ENCODE results near the gene ARAP1. TPM values are rescaled to one million over a fixed set of nuclear protein-coding genes. Genes with fewer than 3 reads are reported as not detected.

The ARAP1 gene
- total RNA-seq, 1 donor from 2014 or later: 55.1 TPM

GRCh38 chr11:72690166-72690565, 62.0 kb downstream of the ARAP1 start:
- TF ChIP-seq, protein P1, sequence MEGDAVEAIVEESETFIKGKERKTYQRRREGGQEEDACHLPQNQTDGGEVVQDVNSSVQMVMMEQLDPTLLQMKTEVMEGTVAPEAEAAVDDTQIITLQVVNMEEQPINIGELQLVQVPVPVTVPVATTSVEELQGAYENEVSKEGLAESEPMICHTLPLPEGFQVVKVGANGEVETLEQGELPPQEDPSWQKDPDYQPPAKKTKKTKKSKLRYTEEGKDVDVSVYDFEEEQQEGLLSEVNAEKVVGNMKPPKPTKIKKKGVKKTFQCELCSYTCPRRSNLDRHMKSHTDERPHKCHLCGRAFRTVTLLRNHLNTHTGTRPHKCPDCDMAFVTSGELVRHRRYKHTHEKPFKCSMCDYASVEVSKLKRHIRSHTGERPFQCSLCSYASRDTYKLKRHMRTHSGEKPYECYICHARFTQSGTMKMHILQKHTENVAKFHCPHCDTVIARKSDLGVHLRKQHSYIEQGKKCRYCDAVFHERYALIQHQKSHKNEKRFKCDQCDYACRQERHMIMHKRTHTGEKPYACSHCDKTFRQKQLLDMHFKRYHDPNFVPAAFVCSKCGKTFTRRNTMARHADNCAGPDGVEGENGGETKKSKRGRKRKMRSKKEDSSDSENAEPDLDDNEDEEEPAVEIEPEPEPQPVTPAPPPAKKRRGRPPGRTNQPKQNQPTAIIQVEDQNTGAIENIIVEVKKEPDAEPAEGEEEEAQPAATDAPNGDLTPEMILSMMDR (IDR thresholded peaks at IDR 0.05; ENCODE audit: unreplicated experiment): no peak
- Mint-ChIP-seq H3K4me1 (ENCODE audit: unreplicated experiment) (peaks cover 35% of the 10 kb centered on the region), H3K4me3 (ENCODE audit: unreplicated experiment) (peak overlapping the region; percentile 75), H3K9me3 (ENCODE audit: unreplicated experiment) (no peaks in the 10 kb centered on the region), H3K36me3 (ENCODE audit: low read depth, unreplicated experiment) (peaks cover 42% of the 10 kb centered on the region), H3K27ac (ENCODE audit: unreplicated experiment) (peak overlapping the region; percentile 81), H3K27me3 (ENCODE audit: unreplicated experiment) (peaks cover 10% of the 10 kb centered on the region)
- DNase-seq (ENCODE audit: low spot score): no peak

DNA sequence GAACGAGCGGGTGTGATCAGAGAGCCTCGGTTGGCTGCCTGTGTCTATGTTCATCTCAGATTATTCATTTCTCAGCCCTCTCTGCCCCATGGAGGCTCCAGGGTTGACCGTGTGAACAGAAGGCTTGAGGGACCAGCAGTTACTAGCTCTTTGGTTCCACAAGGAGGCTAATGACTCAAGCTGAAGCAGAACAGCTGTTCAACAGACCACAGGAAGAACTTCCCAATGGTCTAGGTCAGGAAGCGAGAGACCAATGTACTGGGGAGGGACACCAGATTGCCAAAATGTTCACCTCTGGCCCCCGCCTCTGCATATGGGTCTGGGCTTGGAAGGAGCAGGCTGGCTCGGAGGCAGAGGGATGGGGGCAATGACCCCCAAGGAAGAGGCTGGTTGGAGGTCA, 63.3 kb downstream of the ARAP1 start:
- Mint-ChIP-seq H3K27ac (ENCODE audit: unreplicated experiment) (no peak overlapping the region), H3K4me3 (ENCODE audit: unreplicated experiment) (no peak overlapping the region), H3K36me3 (ENCODE audit: low read depth, unreplicated experiment) (peaks cover 33% of the 10 kb centered on the region), H3K27me3 (ENCODE audit: unreplicated experiment) (peaks cover 4% of the 10 kb centered on the region), H3K4me1 (ENCODE audit: unreplicated experiment) (peaks cover 35% of the 10 kb centered on the region), H3K9me3 (ENCODE audit: unreplicated experiment) (no peaks in the 10 kb centered on the region)
- TF ChIP-seq, protein P1 (IDR thresholded peaks at IDR 0.05; ENCODE audit: unreplicated experiment): no peak
- no peak for DNase-seq (ENCODE audit: low spot score)

GRCh38 chr11:72688486-72688885, 63.7 kb downstream of the ARAP1 start:
- Mint-ChIP-seq H3K36me3 (ENCODE audit: low read depth, unreplicated experiment) (peaks cover 30% of the 10 kb centered on the region), H3K27ac (ENCODE audit: unreplicated experiment) (no peak overlapping the region), H3K4me1 (ENCODE audit: unreplicated experiment) (peaks cover 35% of the 10 kb centered on the region), H3K9me3 (ENCODE audit: unreplicated experiment) (no peaks in the 10 kb centered on the region), H3K27me3 (ENCODE audit: unreplicated experiment) (peaks cover 5% of the 10 kb centered on the region), H3K4me3 (ENCODE audit: unreplicated experiment) (no peak overlapping the region)
- TF ChIP-seq, protein P1 (IDR thresholded peaks at IDR 0.05; ENCODE audit: unreplicated experiment): no peak
- DNase-seq (ENCODE audit: low spot score): no peak

DNA sequence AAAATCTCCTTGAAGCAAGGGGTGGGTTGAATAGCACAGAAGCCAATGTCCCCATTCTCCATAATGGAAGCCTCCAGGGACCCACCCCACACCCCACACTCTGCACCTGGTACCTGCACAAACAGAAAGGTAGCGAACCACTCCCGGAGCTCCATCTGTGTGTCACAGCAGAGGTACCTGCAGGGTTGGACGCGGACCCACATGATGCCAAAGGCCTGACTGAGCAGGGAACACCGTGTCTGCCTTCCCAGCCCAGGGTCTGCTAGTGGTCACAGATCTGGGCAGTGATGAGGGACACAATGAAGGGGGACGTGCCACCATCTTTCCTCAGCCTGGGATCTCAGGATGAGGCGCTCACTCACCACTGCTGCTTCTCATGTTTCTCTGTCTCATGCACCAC, 64.9 kb downstream of the ARAP1 start:
- peaks cover 30% of the 10 kb centered on the region for H3K36me3 Mint-ChIP-seq (ENCODE audit: low read depth, unreplicated experiment)
- peaks cover 35% of the 10 kb centered on the region for H3K4me1 Mint-ChIP-seq (ENCODE audit: unreplicated experiment)
- H3K27me3 Mint-ChIP-seq (ENCODE audit: unreplicated experiment): peaks cover 9% of the 10 kb centered on the region
- no peak overlapping the region for H3K27ac Mint-ChIP-seq (ENCODE audit: unreplicated experiment)
- no peak overlapping the region for H3K4me3 Mint-ChIP-seq (ENCODE audit: unreplicated experiment)
- no peak for DNase-seq (ENCODE audit: low spot score)
- TF ChIP-seq, protein P1 (IDR thresholded peaks at IDR 0.05; ENCODE audit: unreplicated experiment): no peak
- no peaks in the 10 kb centered on the region for H3K9me3 Mint-ChIP-seq (ENCODE audit: unreplicated experiment)

DNA sequence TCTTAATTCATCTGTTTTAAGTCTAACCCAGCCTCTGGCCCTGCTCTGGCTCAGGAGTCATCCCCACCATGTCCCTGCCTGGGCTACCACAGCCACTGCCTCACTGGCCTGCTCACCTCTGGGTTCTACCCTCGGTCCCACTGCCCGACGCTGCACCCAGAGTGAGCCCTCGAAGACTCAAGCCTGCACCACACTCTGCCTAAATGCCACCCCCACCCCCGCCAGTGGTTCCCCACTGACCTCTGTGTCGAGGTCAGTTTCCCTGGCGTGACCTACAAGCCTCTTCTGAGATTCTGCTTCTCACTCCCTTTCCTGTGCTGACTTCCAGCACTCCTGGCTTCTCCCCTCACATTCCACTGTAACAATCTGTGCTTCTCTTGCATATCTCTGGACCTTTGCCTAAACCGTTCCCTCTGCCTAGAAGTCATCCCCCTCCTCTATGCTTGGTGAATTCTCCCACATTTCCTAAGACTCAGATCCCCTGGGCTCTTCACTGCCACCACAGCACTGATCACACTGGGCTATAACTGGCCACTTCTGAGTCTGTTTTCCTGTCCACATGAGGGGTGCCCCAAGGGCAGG, 65.5 kb downstream of the ARAP1 start:
- H3K36me3 Mint-ChIP-seq (ENCODE audit: low read depth, unreplicated experiment): peaks cover 33% of the 10 kb centered on the region
- TF ChIP-seq, protein P1 (IDR thresholded peaks at IDR 0.05; ENCODE audit: unreplicated experiment): no peak
- H3K27ac Mint-ChIP-seq (ENCODE audit: unreplicated experiment): no peak overlapping the region

More for the DNA sequence above, 65.5 kb downstream of the ARAP1 start:
- Mint-ChIP-seq H3K4me1 (ENCODE audit: unreplicated experiment) (peaks cover 35% of the 10 kb centered on the region), H3K27me3 (ENCODE audit: unreplicated experiment) (peaks cover 11% of the 10 kb centered on the region), H3K4me3 (ENCODE audit: unreplicated experiment) (peak overlapping the region; percentile 72), H3K9me3 (ENCODE audit: unreplicated experiment) (no peaks in the 10 kb centered on the region)
- no peak for DNase-seq (ENCODE audit: low spot score)
